Gastrocnemius medialis (tissue), 4 donors: ENCODE measurements around the gene NCF4. TPM values are rescaled to one million over a fixed set of nuclear protein-coding genes. Genes with fewer than 3 reads are reported as not detected.

ENCODE experiments used
- ATAC-seq, 2 donors: fragments of 150-250 bp; one replicate each; pipeline ENCODE4 v1.9.1; 2016
- DNase-seq, 2 donors: peaks; one replicate each; pipeline ENCODE4 v3.0.0-alpha.2; 2019
- H3K27ac ChIP-seq, 4 donors: fragments of 200-600 bp; sonication (generic); 1 replicate in 1 of 4; 2 replicates in 3 of 4; pipeline ENCODE4 v1.5.1; 2016 to 2018; ENCODE audit warnings: mild to moderate bottlenecking in 2 of 4, moderate library complexity in 1 of 4
- H3K27me3 ChIP-seq, 3 donors: fragments of 200-600 bp; sonication (generic) in 2 of 3; 1 replicate in 1 of 3; 2 replicates in 2 of 3; pipeline versions ENCODE4 v1.5.1 to v1.6.0; 2016 to 2019; ENCODE audit warnings: mild to moderate bottlenecking in 1 of 3, moderate library complexity in 1 of 3
- H3K36me3 ChIP-seq, 2 donors: fragments of 200-600 bp; sonication (generic) in 1 of 2; one replicate each; pipeline ENCODE4 v1.5.1; 2017 to 2018
- H3K4me1 ChIP-seq, 2 donors: fragments of 200-600 bp; sonication (generic) in 1 of 2; one replicate each; pipeline ENCODE4 v1.5.1; 2016 to 2017; ENCODE audit warnings: mild to moderate bottlenecking in 2 of 2
- H3K4me3 ChIP-seq, 4 donors: fragments of 200-600 bp; sonication (generic) in 3 of 4; 1 replicate in 1 of 4; 2 replicates in 3 of 4; pipeline ENCODE4 v1.5.1; 2016 to 2019; ENCODE audit warnings: mild to moderate bottlenecking in 2 of 4
- H3K9me3 ChIP-seq, 3 donors: fragments of 200-600 bp; sonication (generic) in 2 of 3; 1 replicate in 1 of 3; 2 replicates in 2 of 3; pipeline ENCODE4 v1.5.1; 2016 to 2019
- POLR2A ChIP-seq, 2 donors: fragments of 450-650 bp; IDR thresholded peaks; one replicate each; pipeline ENCODE4 v1.6.1; 2017; ENCODE audit warnings: antibody characterized with exemption in 2 of 2, mild to moderate bottlenecking in 2 of 2, moderate library complexity in 2 of 2
- in situ Hi-C, 4 donors: fragments of 200-750 bp; cut with MboI; loops; one replicate each; pipeline versions ENCODE4 v1.15.0 to v1.8.0; 2017; ENCODE audit warnings: low sequenced_read_pairs in 4 of 4
- intact Hi-C: fragments of 100-400 bp; cut with DNase I; formaldehyde crosslinking; loops from one replicate; pipeline ENCODE4 v1.15.1; 2023; ENCODE audit warnings: low total_unique reads
- total RNA-seq, 4 donors: library from RNA; depleted of rRNA; stranded (reverse); fragments of >200 nt; gene quantifications; one replicate each; pipeline versions ENCODE4 v1.1.0 to v1.2.3, GENCODE V29; 2016
- TF ChIP-seq, protein P1 (sequence below), 5 experiments: fragments of 450-650 bp in 3 of 5; fragments of 200-600 bp in 2 of 5; sonication (generic) in 2 of 5; IDR thresholded peaks in 4 of 5; conservative IDR thresholded peaks in 1 of 5; 1 replicate in 4 of 5; 2 replicates in 1 of 5; pipeline ENCODE4 v1.5.1; 2016 to 2019; ENCODE audit warnings: antibody characterized with exemption in 5 of 5, mild to moderate bottlenecking in 3 of 5, moderate library complexity in 3 of 5

The NCF4 gene
- total RNA-seq, 4 donors from 2014 or later: 1.8 to 5.5 (median 2.9) TPM

DNA sequence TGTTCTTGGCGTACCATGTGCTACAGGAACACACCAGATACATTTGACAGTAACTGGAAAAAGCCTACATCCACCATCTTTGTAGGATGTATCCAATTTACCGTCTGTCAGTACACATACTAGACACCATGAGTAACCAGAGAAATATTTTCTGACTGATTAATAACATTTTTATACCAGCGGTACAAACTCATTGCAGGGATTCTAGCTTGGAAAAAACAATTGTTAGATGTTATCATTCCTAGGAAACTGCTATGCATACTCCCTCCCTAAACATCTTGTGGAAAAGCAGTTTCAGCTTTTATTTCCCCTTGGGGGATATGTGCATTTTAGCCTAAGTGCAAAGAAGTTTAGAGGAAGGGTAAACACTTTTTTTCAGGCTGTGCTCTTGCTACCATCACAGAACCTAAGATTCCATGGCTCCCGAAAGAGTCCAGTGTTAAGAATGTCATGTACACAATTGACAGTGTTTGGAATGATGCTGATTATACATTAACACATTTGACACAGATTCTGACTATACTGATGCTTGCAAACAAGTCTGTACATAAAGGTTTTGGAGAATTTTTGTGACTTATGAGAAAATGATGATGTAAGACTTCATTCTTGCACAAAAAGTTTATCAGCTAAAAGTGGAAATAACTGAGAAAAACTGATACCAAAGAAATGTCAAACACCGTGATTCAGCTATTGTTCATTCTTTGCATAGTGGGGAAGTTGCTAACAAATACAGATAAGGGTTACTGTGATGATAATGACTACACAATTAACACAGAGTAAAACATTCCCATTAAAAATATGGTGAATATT, 23.7 kb downstream of the NCF4 start:
- DNase-seq (no peak), ATAC-seq (no peak)
- in situ Hi-C loops: no loop called here
- TF ChIP-seq, protein P1, sequence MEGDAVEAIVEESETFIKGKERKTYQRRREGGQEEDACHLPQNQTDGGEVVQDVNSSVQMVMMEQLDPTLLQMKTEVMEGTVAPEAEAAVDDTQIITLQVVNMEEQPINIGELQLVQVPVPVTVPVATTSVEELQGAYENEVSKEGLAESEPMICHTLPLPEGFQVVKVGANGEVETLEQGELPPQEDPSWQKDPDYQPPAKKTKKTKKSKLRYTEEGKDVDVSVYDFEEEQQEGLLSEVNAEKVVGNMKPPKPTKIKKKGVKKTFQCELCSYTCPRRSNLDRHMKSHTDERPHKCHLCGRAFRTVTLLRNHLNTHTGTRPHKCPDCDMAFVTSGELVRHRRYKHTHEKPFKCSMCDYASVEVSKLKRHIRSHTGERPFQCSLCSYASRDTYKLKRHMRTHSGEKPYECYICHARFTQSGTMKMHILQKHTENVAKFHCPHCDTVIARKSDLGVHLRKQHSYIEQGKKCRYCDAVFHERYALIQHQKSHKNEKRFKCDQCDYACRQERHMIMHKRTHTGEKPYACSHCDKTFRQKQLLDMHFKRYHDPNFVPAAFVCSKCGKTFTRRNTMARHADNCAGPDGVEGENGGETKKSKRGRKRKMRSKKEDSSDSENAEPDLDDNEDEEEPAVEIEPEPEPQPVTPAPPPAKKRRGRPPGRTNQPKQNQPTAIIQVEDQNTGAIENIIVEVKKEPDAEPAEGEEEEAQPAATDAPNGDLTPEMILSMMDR (IDR thresholded peaks at IDR 0.05 in 4 of 5, conservative IDR thresholded peaks at IDR 0.05 in 1 of 5): no peak
- no peak for TF ChIP-seq POLR2A (IDR thresholded peaks at IDR 0.05)
- Histone ChIP-seq H3K4me3 (no peak overlapping the region), H3K27me3 (peaks cover 0 to 14% (median 13%) of the 10 kb centered on the region in 3 donors), H3K27ac (no peak overlapping the region), H3K36me3 (no peaks in the 10 kb centered on the region), H3K4me1 (no peaks in the 10 kb centered on the region), H3K9me3 (peaks cover 0 to 4% (median 0%) of the 10 kb centered on the region in 3 donors)
- intact Hi-C loops: no loop called here

GRCh38 chr22:36885474-36885873, 24.7 kb downstream of the NCF4 start:
- in situ Hi-C loops (no loop called here), intact Hi-C loops (no loop called here)
- no peak for TF ChIP-seq POLR2A (IDR thresholded peaks at IDR 0.05)
- TF ChIP-seq, protein P1 (IDR thresholded peaks at IDR 0.05 in 4 of 5, conservative IDR thresholded peaks at IDR 0.05 in 1 of 5): no peak
- no peak overlapping the region for H3K27ac ChIP-seq
- peaks cover 0 to 14% (median 13%) of the 10 kb centered on the region in 3 donors for H3K27me3 ChIP-seq
- no peaks in the 10 kb centered on the region for H3K4me1 ChIP-seq
- H3K9me3 ChIP-seq: peaks cover 0 to 4% (median 0%) of the 10 kb centered on the region in 3 donors
- no peaks in the 10 kb centered on the region for H3K36me3 ChIP-seq
- DNase-seq (no peak), ATAC-seq (no peak)
- H3K4me3 ChIP-seq: no peak overlapping the region

DNA sequence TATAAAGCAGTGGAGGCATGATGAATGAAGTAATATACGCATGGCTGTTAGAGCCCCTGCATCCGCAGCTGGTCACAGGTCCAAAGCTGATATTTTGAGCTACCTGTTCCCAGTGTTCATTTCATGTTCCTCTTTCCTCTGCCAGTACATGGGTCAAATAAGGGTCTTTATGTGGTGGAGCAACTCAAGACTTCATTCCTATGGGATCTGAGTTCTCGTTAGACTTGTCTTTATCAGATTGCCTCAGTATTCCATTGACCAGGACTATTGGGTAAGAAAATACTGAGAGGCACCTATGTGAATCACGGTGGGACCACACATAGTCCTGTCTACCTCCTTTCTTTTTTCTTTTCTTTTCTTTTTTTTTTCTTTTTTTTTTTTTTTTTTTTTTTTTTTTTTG, 25.2 kb downstream of the NCF4 start:
- H3K4me1 ChIP-seq: no peaks in the 10 kb centered on the region
- no peaks in the 10 kb centered on the region for H3K36me3 ChIP-seq
- ATAC-seq (no peak), DNase-seq (no peak)
- no peak for TF ChIP-seq POLR2A (IDR thresholded peaks at IDR 0.05)
- TF ChIP-seq, protein P1 (IDR thresholded peaks at IDR 0.05 in 4 of 5, conservative IDR thresholded peaks at IDR 0.05 in 1 of 5): no peak
- peaks cover 0 to 4% (median 0%) of the 10 kb centered on the region in 3 donors for H3K9me3 ChIP-seq
- intact Hi-C loops (no loop called here), in situ Hi-C loops (no loop called here)
- no peak overlapping the region for H3K27ac ChIP-seq
- peaks cover 0 to 14% (median 13%) of the 10 kb centered on the region in 3 donors for H3K27me3 ChIP-seq
- no peak overlapping the region for H3K4me3 ChIP-seq

- DNase-seq (no peak), ATAC-seq (no peak)
- in situ Hi-C loops: no loop called here
- Histone ChIP-seq H3K9me3 (no peaks in the 10 kb centered on the region), H3K36me3 (no peaks in the 10 kb centered on the region), H3K4me3 (no peak overlapping the region), H3K4me1 (no peaks in the 10 kb centered on the region), H3K27ac (no peak overlapping the region), H3K27me3 (peaks cover 0 to 14% (median 13%) of the 10 kb centered on the region in 3 donors)
- intact Hi-C loops: no loop called here
- no peak for TF ChIP-seq POLR2A (IDR thresholded peaks at IDR 0.05)
- TF ChIP-seq, protein P1 (IDR thresholded peaks at IDR 0.05 in 4 of 5, conservative IDR thresholded peaks at IDR 0.05 in 1 of 5): no peak
Observed at GRCh38 chr22:36887162-36887561, 26.4 kb downstream of the NCF4 start.
